NCI-H2227 (cell line): ENCODE measurements around the gene UBQLN1.

Experiments
- DNase-seq: peaks from one replicate; lab custom pipeline; 2025; ENCODE audit not compliant: unreplicated experiment; lab: John Stamatoyannopoulos, UW

The UBQLN1 gene

GRCh38 chr9:83691492-83691891 is 16.3 kb downstream of the UBQLN1 start:
- DNase-seq = no peak

- DNase-seq = no peak
Measured at GRCh38 chr9:83688921-83689320, 18.8 kb downstream of the UBQLN1 start.

GRCh38 chr9:83681490-83681889 is 26.3 kb downstream of the UBQLN1 start:
- no peak for DNase-seq

GRCh38 chr9:83680233-83680632 is 27.5 kb downstream of the UBQLN1 start:
- no peak for DNase-seq

- DNase-seq = no peak
Measured at GRCh38 chr9:83677596-83677995, 30.2 kb downstream of the UBQLN1 start.

- no peak for DNase-seq
Measured at GRCh38 chr9:83675466-83675865, 32.3 kb downstream of the UBQLN1 start.

GRCh38 chr9:83671451-83671850 is 36.3 kb downstream of the UBQLN1 start:
- DNase-seq = no peak

- DNase-seq = no peak
Measured at GRCh38 chr9:83670381-83670780, 37.4 kb downstream of the UBQLN1 start.

- DNase-seq = no peak
Measured at GRCh38 chr9:83669067-83669466, 38.7 kb downstream of the UBQLN1 start.

- DNase-seq = no peak
Measured at GRCh38 chr9:83665580-83666200, 42.1 kb downstream of the UBQLN1 start.

GRCh38 chr9:83662933-83663332 is 44.8 kb downstream of the UBQLN1 start:
- no peak for DNase-seq

GRCh38 chr9:83656952-83657351 is 50.8 kb downstream of the UBQLN1 start:
- DNase-seq = no peak

GRCh38 chr9:83656032-83656680 is 51.6 kb downstream of the UBQLN1 start:
- DNase-seq = no peak

GRCh38 chr9:83655433-83655832 is 52.3 kb downstream of the UBQLN1 start:
- no peak for DNase-seq

- no peak for DNase-seq
Measured at GRCh38 chr9:83652433-83652832, 55.3 kb downstream of the UBQLN1 start.

GRCh38 chr9:83651558-83651957 is 56.2 kb downstream of the UBQLN1 start:
- no peak for DNase-seq

- no peak for DNase-seq
Measured at GRCh38 chr9:83649515-83649914, 58.2 kb downstream of the UBQLN1 start.

GRCh38 chr9:83649080-83649479 is 58.7 kb downstream of the UBQLN1 start:
- peak; percentile 39 for DNase-seq

GRCh38 chr9:83646500-83647239 is 61.1 kb downstream of the UBQLN1 start:
- DNase-seq = no peak

GRCh38 chr9:83642793-83643192 is 65.0 kb downstream of the UBQLN1 start:
- no peak for DNase-seq

GRCh38 chr9:83639266-83639665 is 68.5 kb downstream of the UBQLN1 start:
- no peak for DNase-seq

- DNase-seq = no peak
Measured at GRCh38 chr9:83637389-83637788, 70.4 kb downstream of the UBQLN1 start.
